ENCODE measurements around the gene ERBB2.
"Not testable (repeated sequence)": the region's sequence is repeated elsewhere in the genome, so short reads cannot be mapped to it uniquely, and the experiment has no call there.

Gene ERBB2

GRCh38 chr17:39679521-39680192 lies 20.2 kb upstream of the ERBB2 start:
- DNase-seq = peak in 1 of 4 experiments; percentile 15

GRCh38 chr17:39683295-39683939 lies 16.4 kb upstream of the ERBB2 start:
- DNase-seq = no peak

- DNase-seq = no peak
Observed at GRCh38 chr17:39684369-39685192, 15.3 kb upstream of the ERBB2 start.

GRCh38 chr17:39687101-39687545 lies 12.7 kb upstream of the ERBB2 start:
- DNase-seq = no peak

GRCh38 chr17:39687546-39688474 lies 12.1 kb upstream of the ERBB2 start, which contains the start of gene PGAP3:
PGAP3 (minus strand) TSS chr17:39688057; CDS start chr17:39688014, 43 bp downstream.
- DNase-seq = peak; percentile 61 to 70 (median 66)

- no peak for DNase-seq
Observed at GRCh38 chr17:39688475-39688835, 11.4 kb upstream of the ERBB2 start.

GRCh38 chr17:39688945-39689344 lies 10.9 kb upstream of the ERBB2 start:
- no peak for DNase-seq

GRCh38 chr17:39694593-39694992 lies 5.3 kb upstream of the ERBB2 start:
- no peak for DNase-seq

GRCh38 chr17:39695089-39695474 lies 4.8 kb upstream of the ERBB2 start:
- DNase-seq = no peak

GRCh38 chr17:39696731-39697130 lies 3.1 kb upstream of the ERBB2 start:
- DNase-seq = no peak

GRCh38 chr17:39697961-39698360 lies 1.9 kb upstream of the ERBB2 start:
- no peak for DNase-seq

GRCh38 chr17:39699157-39699817 lies 577 bp upstream of the ERBB2 start:
- DNase-seq = not testable (repeated sequence)

GRCh38 chr17:39700148-39700987 lies 504 bp downstream of the ERBB2 start:
- no peak for DNase-seq

- no peak for DNase-seq
Observed at GRCh38 chr17:39701012-39701783, 1.3 kb downstream of the ERBB2 start.

GRCh38 chr17:39701784-39702422 lies 2.0 kb downstream of the ERBB2 start:
- no peak for DNase-seq

GRCh38 chr17:39702901-39703893 lies 3.3 kb downstream of the ERBB2 start:
- no peak for DNase-seq

- DNase-seq = no peak
Observed at GRCh38 chr17:39703913-39704312, 4.0 kb downstream of the ERBB2 start.

GRCh38 chr17:39704821-39705551 lies 5.1 kb downstream of the ERBB2 start:
- no peak for DNase-seq
